Kidney capillary endothelial cell (primary cell): ENCODE results near the gene TSPAN4.

Source experiments
- DNase-seq: peaks from one replicate; pipeline ENCODE4 v3.0.0-alpha.2; 2018; ENCODE audit warnings: low spot score

Gene TSPAN4

GRCh38 chr11:889257-889656, 46.6 kb downstream of the TSPAN4 start:
- no peak for DNase-seq

GRCh38 chr11:889687-890475, 47.2 kb downstream of the TSPAN4 start:
- no peak for DNase-seq

GRCh38 chr11:890794-891540, 48.3 kb downstream of the TSPAN4 start:
- no peak for DNase-seq

- no peak for DNase-seq
Measured at GRCh38 chr11:893008-893654, 50.5 kb downstream of the TSPAN4 start.

DNA sequence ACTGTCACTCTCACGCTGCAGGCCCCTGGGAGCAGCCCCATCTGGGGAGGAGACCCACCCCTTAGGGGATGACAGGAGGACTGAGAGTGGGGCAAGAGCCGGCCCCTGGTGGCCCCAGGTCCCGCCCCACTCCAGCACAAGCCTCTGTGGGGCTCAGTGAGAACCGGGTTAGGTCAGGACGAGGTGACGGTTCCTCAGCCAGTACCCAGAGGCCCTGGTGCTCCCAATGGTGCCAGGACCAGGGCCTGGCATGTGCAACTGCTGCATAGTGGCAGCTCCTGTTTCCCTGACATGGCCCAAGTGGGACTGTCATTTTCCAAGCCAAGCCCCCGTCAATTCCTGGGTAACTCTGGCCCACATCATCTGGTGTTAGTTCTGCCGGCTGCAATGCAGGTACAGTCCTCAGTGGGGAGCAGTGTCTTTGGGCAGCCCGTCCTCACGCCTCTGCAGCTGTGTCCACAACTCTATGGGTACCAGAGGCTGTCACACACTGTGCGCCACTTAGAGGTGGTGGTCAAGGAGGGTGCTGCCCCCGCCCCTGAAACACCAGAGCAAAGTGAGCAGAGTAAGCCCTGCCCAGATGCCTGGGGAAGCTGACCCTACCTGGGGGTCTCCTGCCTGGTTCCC, 52.0 kb downstream of the TSPAN4 start:
- DNase-seq = no peak

DNA sequence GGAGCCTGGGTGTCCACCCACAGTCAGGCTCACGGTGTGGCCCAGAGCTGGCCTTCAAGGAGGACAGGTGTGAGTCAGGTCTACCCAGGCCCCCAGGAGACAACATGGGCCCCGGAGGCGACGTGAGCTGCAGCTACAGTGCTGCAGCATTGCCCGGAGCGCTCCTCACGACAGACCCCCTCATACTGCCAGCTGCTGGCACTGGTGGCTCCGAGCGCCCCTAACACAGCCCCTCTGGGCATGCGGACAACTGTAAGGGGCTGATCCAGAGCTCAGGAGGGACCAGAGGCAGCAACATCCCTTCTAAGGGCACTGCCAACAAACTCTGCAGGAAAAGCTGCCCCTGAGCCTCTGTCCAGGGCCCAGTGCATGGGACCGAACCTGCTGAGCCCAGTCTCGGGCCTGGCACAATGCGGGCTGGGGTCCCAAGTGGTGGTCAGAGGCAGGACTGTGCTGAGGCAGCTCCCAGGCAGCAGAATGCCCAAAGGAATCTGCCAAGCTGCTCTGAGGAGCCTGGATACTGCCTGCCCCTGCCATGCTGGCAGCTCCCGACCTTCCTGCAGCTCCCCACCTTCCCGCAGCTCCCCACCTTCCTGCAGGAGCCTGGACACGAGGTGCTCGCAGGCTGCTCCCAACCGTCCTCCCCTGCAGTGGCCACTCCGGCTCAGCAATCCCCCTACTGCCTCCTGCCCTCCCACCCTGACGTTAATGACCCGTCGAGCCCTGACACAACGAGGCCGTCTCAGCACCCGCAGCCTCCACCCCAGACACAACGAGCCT, 52.9 kb downstream of the TSPAN4 start:
- no peak for DNase-seq

DNA sequence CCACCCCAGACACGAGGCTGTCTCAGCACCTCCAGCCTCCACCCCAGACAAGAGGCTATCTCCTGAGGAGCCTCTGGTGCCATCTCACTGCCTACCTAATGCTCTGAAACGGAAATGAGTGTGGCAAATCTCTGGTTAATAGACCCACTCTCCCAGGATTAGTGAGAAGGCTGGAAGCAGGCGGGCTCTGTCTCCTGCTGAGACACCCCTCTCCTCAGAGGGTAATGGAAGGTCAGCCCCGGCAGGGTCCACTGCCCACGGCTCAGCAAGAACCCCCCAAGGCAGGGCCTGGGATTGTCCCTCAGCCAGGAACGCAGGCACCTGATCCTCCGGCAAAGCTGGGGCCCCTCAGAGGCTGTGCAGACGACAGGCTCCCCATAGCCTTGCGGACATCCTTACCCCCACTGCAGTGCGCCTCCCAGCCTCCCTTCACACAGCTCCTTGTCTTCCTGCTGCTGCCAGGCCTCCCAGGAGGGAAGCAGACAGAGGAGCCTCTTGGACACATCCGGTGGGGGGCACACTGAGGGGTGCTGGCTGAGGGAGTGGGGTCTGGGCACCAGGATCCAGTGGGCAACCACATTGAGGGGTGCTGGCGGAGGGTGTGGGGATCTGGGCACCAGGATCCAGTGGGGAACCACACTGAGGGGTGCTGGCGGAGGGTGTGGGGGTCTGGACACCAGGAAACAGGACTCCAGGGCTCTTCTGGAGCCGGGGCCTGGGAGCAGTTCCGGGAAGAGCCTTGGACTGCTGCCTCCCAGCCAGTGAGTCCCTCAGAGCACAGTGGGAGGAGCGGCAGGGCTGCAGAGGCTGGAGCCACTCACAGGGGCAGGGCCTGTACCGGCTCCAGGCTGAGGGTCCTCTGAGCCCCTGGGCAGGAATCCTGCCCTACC, 54.8 kb downstream of the TSPAN4 start:
- no peak for DNase-seq

DNA sequence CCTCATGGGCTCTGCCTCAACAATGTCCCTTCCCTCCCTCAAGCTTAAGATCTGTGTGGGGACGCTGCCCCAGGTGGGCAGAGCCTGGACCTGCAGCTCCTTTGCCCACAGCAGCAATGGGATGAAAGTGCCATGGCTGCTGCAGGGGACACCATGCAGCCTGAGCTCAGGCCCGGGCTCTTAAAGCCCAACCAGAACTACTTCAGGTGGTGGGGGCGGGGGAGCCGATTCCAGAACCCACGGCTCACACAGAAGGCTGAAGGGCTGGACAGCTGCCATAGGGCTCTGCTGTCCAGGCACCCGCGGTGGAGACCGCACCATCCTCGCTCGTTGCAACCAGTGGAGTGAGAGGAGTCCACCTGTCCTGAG, 55.5 kb downstream of the TSPAN4 start:
- DNase-seq = peak; percentile 10

DNA sequence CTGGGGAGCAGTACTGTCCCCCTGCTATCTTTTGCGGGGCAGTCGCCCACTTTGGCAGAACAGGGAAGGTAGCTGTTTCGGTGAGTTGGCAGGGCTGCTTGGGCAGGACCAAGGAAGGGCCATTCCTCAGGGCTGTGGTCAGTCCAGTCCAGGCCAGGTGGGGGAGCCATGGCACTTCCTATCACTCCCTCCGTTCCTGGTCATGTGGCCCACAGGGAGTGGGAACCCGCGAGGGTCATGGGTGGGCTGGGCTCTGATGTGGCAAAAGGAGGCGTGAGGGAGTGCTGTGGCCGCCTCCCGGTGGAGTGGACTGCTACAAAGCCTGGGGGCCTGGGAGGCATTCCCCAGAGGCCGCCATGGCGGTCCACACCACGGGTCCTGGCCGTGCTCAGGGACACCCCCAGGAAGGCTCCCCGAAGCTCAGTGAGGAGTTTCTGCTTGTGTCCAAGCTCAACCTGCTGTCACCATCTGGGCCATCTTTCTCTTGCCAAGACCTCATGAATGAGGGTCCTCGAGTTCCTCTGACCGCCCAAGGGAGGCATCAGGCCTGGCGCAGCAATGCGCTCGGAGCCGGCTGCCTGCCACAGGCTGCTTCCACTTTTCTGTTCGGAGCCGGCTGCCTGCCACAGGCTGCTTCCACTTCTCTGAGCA, 56.0 kb downstream of the TSPAN4 start:
- DNase-seq = no peak

GRCh38 chr11:899724-900123, 57.1 kb downstream of the TSPAN4 start:
- no peak for DNase-seq

GRCh38 chr11:900545-900944, 57.9 kb downstream of the TSPAN4 start:
- DNase-seq = no peak

DNA sequence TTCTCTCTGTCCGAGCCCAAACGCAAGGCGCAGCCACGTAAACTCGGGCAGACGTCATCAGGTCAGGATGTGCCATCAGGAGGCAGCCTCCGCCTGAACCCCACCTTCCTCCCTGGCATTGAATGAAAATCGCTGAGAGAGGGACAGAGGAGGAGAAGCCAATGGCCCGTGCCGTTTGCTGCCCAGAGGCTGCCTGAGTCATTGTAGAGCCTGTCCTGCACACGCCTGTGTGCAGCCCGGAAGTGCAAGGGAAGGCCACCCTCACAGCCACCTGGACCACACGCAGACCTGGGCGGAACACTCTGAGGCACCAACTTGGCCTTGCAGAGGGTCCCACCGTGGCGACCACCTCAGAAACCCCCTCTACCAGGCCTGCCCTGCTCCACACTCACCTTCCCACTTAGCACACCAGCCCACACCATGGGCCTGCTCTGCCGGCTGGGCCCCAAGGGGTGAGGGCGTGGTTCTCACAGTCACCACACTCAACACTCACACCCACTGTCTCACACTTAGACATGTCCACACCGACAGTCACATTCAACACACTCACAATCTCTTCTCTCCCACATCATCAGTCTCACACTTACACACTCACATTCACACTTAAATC, 58.9 kb downstream of the TSPAN4 start:
- no peak for DNase-seq

GRCh38 chr11:904380-904779, 61.7 kb downstream of the TSPAN4 start:
- DNase-seq = no peak

DNA sequence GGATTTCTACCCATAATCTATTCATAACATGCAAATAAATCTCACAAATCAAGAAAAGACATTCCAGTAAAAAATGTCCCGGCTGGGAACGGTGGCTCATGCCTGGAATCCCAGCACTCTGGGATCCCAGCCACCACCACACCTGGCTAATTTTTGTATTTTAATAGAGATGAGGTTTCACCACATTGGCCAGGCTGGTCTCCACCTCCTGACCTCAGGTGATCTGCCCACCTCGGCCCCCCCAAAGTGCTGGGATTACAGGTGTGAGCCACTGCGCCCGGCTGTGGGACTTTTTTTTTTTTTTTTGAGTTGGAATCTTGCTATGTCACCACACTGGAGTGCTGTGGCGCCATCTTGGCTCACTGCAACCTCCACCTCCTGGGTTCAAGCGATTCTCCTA, 63.3 kb downstream of the TSPAN4 start:
- DNase-seq = no peak

GRCh38 chr11:907668-908067, 65.0 kb downstream of the TSPAN4 start:
- DNase-seq = no peak

DNA sequence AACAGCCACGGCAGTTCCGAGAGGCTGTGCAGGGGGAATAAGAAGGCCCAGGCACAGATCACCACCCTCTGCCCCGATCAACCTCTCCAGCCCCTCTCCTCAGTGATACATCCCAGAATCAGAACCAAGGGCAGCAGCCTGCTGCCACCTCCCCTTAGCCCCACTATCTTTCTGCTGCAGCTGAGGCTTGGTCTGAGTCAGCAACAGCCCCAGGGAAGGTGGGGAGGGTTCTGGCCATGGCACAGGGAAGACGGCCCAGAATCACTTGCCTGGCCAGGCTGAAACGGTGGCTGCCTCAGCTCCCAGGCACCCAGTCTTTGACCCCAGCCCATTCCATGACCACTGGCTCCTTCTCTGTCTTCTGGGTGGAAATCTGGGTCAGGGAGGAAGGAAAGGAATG, 65.6 kb downstream of the TSPAN4 start:
- no peak for DNase-seq

GRCh38 chr11:909406-909805, 66.8 kb downstream of the TSPAN4 start:
- no peak for DNase-seq

- no peak for DNase-seq
Measured at GRCh38 chr11:910044-910588, 67.5 kb downstream of the TSPAN4 start.

DNA sequence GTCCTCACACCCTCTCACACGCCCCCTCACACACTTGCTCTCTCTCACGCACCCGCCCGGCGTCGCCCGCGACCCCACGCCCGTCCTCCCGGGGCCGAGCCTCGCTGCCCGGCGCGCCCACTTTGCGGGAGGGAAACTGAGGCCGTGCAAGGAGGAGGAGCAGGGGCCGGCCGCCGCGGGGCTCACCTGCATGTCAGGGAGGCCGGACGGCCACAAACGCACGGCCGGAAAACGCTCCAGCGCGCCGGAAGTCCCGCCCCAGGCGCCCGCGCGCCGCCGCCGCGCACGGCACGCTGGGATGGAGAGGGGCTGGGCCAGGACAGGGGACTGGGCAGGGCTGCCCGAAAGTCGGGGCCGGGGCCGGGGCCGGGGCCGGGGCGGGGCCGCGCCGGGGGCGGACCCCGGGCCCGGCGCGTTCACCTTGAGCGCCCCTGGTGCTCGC, 68.0 kb downstream of the TSPAN4 start, which contains the start of gene CHID1:
TSS of gene CHID1 (minus strand) at position 222 of the 442 bp plus-strand sequence. CDS start 5,994 bp downstream, outside the sequence.
- DNase-seq = peak; percentile 82
